ENCODE measurements around the gene ASCC3.

Gene ASCC3

DNA sequence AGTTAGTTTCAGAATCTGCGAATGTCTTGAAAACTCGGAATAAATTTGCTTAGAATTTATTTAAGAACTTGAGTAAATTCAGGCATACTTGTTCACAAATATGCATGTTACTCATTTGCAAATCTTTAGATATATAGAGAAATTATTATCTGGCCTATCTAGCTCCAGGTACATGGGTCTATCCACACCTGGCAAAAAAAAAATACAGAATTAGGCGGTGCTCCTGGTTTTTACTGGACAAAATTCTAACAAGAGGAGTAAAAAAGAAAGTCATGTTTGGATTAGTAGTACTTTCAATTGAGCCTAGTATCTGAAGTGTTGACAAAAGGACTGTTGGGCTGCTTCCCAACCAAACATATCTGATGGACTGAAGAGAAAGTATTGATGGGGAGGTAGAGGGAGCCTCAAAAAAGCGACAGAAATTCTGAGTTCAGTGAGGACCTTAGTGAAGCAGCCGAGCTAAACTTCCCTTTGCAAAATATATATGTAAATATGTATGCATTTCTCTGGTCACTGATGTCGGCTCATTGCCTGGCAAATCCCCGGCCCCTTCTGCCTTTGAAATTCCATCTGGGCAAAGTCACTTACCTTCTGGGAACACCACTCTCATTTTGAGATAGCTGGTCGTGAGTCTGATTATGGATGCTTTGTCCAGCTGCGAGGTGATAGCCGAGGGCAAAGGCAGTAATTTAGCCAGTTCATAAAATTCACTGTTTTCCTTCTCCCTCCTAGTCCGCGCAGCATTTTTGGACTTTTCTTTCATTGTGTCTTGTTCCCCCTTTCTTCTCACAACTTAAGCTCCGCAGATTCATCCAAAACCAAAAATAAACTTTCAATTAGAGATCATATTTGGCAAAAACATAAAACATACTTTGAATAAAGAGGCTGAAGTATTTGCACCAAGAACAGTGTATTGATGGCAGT is 418.2 kb downstream of the ASCC3 start:
- no peak for DNase-seq

DNA sequence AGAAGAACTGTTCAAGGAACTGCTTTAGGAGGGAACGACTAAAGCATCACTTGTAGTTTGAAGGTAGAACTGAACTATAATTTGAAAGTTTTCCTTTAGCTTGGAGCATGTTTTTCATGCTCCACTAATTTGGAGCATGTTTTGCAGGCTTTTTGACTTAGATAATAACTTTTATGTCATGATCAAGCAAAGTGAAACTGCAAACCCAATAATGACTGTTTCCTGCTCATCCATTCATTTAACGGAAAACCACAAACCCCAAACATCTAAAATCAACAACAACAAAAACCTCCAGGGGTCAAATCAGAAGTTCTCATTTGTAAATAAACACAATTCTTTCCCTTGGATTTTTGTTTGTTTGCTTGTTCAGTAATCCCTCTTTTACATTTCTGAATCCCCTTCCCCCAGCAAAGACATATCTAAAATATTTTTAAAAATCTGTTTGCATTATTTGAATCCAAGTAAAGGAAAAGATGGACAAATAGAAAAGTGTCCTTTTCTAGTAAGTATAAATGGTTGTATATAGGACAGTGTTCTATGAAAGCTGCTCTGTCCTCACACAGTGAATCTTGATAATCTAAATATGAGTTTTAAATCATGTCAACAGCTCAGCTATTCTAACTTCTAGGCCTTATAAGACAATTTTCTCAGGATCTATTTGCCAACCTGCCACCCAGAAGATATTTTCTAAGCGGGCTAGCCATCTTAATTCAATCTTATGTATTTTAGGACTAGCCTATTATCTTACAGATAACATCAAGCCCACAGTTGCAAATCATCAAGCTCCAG is 419.0 kb downstream of the ASCC3 start:
- no peak for DNase-seq

DNA sequence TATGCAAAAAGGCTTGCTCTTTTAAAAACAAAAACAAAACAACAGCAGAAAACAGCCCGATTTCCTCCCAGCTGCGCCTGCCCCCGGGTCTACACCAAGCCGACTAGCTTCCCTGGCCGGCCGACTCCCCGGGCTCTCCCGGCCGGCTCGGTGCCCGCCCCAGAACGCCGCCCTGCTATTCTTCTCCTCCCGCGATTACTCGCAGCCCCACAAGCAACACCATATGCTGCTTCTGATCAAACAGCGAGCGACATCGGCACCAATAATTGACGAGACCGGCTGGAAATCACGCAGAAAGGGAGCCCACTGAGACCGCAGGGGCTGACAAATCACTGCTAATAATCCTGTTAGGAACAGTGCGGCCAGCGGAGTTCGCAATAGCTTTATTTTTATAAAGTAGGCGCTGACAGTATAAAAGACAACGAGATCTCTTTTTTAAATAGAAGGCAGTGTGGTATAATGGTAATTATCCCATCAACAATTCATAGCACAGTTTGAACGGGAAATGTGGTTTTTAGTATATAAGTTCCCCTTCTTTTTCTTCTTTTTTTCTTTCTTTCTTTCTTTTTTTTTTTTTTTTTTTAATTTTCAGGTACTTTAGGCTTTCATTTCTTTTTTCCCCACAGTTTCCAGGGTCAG is 419.7 kb downstream of the ASCC3 start:
- DNase-seq, result no peak

DNA sequence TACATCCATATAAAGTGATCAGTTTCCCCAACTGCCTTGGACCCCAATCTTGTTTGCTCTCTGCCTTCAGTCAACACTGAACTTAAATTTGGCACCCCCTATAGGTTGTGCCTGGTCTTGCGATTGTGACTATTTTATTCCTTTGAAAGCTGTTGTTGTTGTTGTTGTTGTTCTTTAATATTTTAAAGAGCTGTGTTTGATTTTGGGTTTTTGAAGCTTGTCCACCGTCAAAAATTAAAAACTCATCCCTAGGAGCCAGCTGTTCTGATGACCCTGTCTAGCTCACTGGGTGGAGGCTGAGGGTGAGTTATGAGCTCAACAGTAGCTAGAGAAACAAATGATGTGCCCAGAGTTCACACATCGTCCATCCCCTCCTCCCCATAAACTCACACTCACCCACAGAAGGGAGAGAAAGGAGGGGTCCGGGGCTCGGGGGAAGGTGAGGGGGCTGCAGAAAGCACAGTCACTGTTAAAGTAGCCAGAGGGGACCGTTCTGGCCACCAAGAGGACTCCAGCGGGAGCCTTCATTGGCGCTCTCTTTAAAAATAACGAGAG is 420.4 kb downstream of the ASCC3 start:
- no peak for DNase-seq

DNA sequence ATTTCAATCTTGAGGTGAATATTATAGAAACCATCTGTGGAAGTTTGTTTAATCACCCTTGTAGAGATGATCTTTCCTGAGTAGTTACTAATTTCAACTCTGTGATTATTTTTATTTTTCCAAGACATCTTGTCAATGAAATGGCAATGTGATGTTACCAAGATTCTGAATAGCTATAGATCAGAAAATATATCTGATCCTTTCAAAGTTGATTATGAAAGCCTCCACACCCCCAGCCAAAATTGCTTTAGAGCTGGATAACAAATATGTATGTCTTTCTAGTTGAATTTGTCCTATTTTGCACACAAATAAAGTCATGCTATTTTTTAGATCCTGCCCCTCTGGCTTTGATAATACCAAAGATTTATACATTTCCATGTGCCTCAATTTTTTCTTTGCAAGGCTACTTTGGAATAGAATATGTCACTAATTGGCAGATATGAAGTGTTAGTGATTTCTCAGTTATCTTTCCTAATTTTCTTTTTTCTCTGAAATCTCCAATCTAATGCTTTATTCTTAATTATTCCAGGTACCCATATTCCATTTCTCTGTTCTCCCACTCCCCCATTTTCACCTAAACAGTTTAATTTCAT is 421.4 kb downstream of the ASCC3 start:
- no peak for DNase-seq

DNA sequence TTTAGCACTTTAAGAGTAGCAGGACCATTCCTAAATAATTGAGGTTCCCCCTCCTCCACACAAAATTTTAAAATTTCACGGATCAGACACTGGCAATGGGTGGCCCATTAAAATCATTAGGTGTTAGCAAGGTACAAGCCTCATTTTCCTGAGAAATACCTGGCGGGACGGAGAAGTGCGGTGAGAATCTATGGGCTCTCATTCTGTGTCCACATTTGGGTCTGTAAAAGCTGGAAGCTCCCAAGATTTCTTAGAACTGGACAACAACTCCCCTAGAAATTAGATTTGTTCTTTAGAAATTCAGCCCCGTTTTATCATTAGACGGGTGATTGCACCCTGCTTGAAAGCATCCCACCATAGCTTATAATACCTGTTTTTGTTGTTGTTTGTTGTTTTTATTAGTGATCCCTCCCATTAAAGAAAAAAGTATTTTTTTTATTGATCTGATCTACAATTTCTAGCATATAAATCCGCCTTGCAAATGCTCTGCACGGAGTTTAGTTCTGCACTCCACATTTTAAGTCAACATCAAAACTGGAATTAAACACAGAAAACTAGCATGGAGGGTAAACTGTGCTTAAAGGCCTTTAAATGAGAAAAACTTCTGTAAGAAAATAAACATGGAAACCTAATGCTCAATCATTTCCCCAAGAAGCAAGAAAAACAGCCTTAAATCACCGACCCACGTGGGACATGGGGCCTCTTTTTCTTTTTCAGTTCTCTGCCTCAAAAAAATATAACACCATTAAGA is 422.1 kb downstream of the ASCC3 start:
- no peak for DNase-seq

Data from NCI-H187 treated with DMSO at 0.1 percent for 48 hours (cell line).